Natural killer cell (primary cell): ENCODE data around the gene ITGA6. TPM values are rescaled to one million over a fixed set of nuclear protein-coding genes. Genes with fewer than 3 reads are reported as not detected.

Experiments used
- ATAC-seq, 3 donors: fragments of 150-1000 bp in 2 of 3; fragments of 200-7000 bp in 1 of 3; cut with Tn5 transposase; 1 replicate in 1 of 3; 2 replicates in 2 of 3; pipeline ENCODE4 v1.10.0; 2021; ENCODE audit warnings: mild to moderate bottlenecking in 2 of 3, moderate library complexity in 2 of 3
- DNase-seq, 2 donors: peaks; one replicate each; pipeline versions ENCODE4 v3.0.0 to v3.0.0-alpha.2; 2013 to 2021; ENCODE audit warnings: mixed read lengths in 1 of 2
- H3K27ac ChIP-seq: one replicate; pipeline ENCODE4 v1.5.1; 2013; ENCODE audit warnings: mild to moderate bottlenecking, low read length
- H3K27me3 ChIP-seq: one replicate; pipeline ENCODE4 v1.6.1; 2013; ENCODE audit warnings: low read length; ENCODE audit not compliant: control insufficient read depth, insufficient read depth
- H3K36me3 ChIP-seq: one replicate; pipeline ENCODE4 v1.6.1; 2013; ENCODE audit warnings: low read length; ENCODE audit not compliant: control insufficient read depth, insufficient read depth
- H3K4me1 ChIP-seq: one replicate; pipeline ENCODE4 v1.6.1; 2013; ENCODE audit warnings: low read length; ENCODE audit not compliant: control insufficient read depth, insufficient read depth
- H3K4me3 ChIP-seq: one replicate; pipeline ENCODE4 v1.5.1; 2013; ENCODE audit warnings: low read length
- H3K9me3 ChIP-seq: one replicate; pipeline ENCODE4 v1.6.1; 2013; ENCODE audit warnings: low read length; ENCODE audit not compliant: control insufficient read depth, insufficient read depth
- H3K27ac Mint-ChIP-seq, 2 donors: one replicate each; pipeline ENCODE4 v1.8.0; 2022; ENCODE audit warnings: mild to moderate bottlenecking in 2 of 2, mixed read lengths in 2 of 2, moderate library complexity in 1 of 2
- H3K27me3 Mint-ChIP-seq, 2 donors: one replicate each; pipeline ENCODE4 v1.8.0; 2022; ENCODE audit warnings: low read depth in 2 of 2, mixed read lengths in 2 of 2
- H3K36me3 Mint-ChIP-seq: one replicate; pipeline ENCODE4 v1.8.0; 2022; ENCODE audit warnings: mixed read lengths
- H3K4me1 Mint-ChIP-seq, 2 donors: one replicate each; pipeline ENCODE4 v1.8.0; 2022; ENCODE audit warnings: mixed read lengths in 2 of 2
- H3K4me3 Mint-ChIP-seq: one replicate; pipeline ENCODE4 v1.8.0; 2022; ENCODE audit warnings: mild to moderate bottlenecking, moderate library complexity, mixed read lengths
- H3K9me3 Mint-ChIP-seq, 2 donors: one replicate each; pipeline ENCODE4 v1.8.0; 2022; ENCODE audit warnings: mixed read lengths in 2 of 2
- CTCF ChIP-seq: fragments of 200-600 bp; IDR thresholded peaks from one replicate; pipeline ENCODE4 v1.8.0; 2022; ENCODE audit warnings: antibody characterized with exemption
- WGBS: methylation state at CpG from one replicate; pipeline ENCODE4 v1.1.7; 2013; ENCODE audit warnings: missing lambda C conversion rate; ENCODE audit not compliant: insufficient coverage; 5-methylcytosine and 5-hydroxymethylcytosine counted together
- intact Hi-C: fragments of 100-400 bp; cut with micrococcal nuclease; formaldehyde crosslinking; loops from one replicate; pipeline ENCODE4 v1.14.2; 2022
- total RNA-seq, 4 donors: library from RNA; stranded (reverse); fragments of 120-200 nt in 1 of 4; gene quantifications; one replicate each; pipeline versions ENCODE4 v1.2.3 to v1.2.4, GENCODE V29; 2013 to 2022

ITGA6 gene
- total RNA-seq, 3 donors from 2014 or later (not counting 1 experiment from before 2014, with no cell fraction given), result 34.0 to 52.8 (median 38.3) TPM

- ATAC-seq (no peak), DNase-seq (no peak)
- Mint-ChIP-seq H3K9me3 (no peaks in the 10 kb centered on the region), H3K4me3 (no peak overlapping the region), H3K36me3 (no peaks in the 10 kb centered on the region), H3K27me3 (peaks cover 2 to 8% of the 10 kb centered on the region in 2 donors), H3K4me1 (peaks cover 7 to 15% of the 10 kb centered on the region in 2 donors), H3K27ac (no peak overlapping the region)
- TF ChIP-seq CTCF, result no peak
- Histone ChIP-seq H3K27ac (no peak overlapping the region), H3K4me1 (peaks cover 4% of the 10 kb centered on the region), H3K36me3 (no peaks in the 10 kb centered on the region), H3K9me3 (no peaks in the 10 kb centered on the region), H3K4me3 (no peak overlapping the region), H3K27me3 (no peaks in the 10 kb centered on the region)
- 87% methylated on average over 4 of the region's 4 CpGs for WGBS
- intact Hi-C loops, result no loop called here
Observed at GRCh38 chr2:172415157-172415864, 12.1 kb upstream of the ITGA6 start.

GRCh38 chr2:172415865-172416183, 11.6 kb upstream of the ITGA6 start:
- 93% methylated on average over 1 of the region's 1 CpG for WGBS
- H3K4me1 Mint-ChIP-seq, result peaks cover 7 to 15% of the 10 kb centered on the region in 2 donors

GRCh38 chr2:172416447-172417058, 10.8 kb upstream of the ITGA6 start:
- H3K36me3 ChIP-seq, result no peaks in the 10 kb centered on the region
- H3K4me3 ChIP-seq, result no peak overlapping the region
- no peak overlapping the region for H3K27ac ChIP-seq
- intact Hi-C loops, result no loop called here
- Mint-ChIP-seq H3K36me3 (no peaks in the 10 kb centered on the region), H3K4me1 (peaks cover 7 to 15% of the 10 kb centered on the region in 2 donors), H3K9me3 (no peaks in the 10 kb centered on the region), H3K4me3 (no peak overlapping the region), H3K27ac (no peak overlapping the region), H3K27me3 (peaks cover 2 to 18% of the 10 kb centered on the region in 2 donors)
- H3K27me3 ChIP-seq, result no peaks in the 10 kb centered on the region
- H3K4me1 ChIP-seq, result peaks cover 4% of the 10 kb centered on the region
- no peak for DNase-seq
- 89% methylated on average over 1 of the region's 1 CpG for WGBS
- no peak for TF ChIP-seq CTCF
- ATAC-seq, result peak in 2 of 3 donors; percentile 68 to 82
- H3K9me3 ChIP-seq, result no peaks in the 10 kb centered on the region

More at GRCh38 chr2:172415865-172416183, 11.6 kb upstream of the ITGA6 start:
- no peaks in the 10 kb centered on the region for H3K36me3 ChIP-seq
- ATAC-seq, result no peak
- H3K27ac Mint-ChIP-seq, result no peak overlapping the region
- no peak overlapping the region for H3K4me3 ChIP-seq
- no peaks in the 10 kb centered on the region for H3K9me3 ChIP-seq
- no peak for DNase-seq
- peaks cover 4% of the 10 kb centered on the region for H3K4me1 ChIP-seq
- H3K9me3 Mint-ChIP-seq, result no peaks in the 10 kb centered on the region
- intact Hi-C loops, result no loop called here
- peaks cover 2 to 11% of the 10 kb centered on the region in 2 donors for H3K27me3 Mint-ChIP-seq
- no peaks in the 10 kb centered on the region for H3K36me3 Mint-ChIP-seq
- no peaks in the 10 kb centered on the region for H3K27me3 ChIP-seq
- TF ChIP-seq CTCF, result no peak
- no peak overlapping the region for H3K4me3 Mint-ChIP-seq
- no peak overlapping the region for H3K27ac ChIP-seq
